ENCODE measurements around the gene BPGM. TPM values are rescaled to one million over a fixed set of nuclear protein-coding genes. Genes with fewer than 3 reads are reported as not detected.

Gene BPGM
- total and polyA plus RNA-seq, 7 donors: 9.0 to 22.8 (median 14.8) TPM

- H3K27me3 ChIP-seq: no peaks in the 10 kb centered on the region
- DNase-seq: no peak
- peaks cover 0 to 31% (median 20%) of the 10 kb centered on the region in 4 donors for H3K4me1 ChIP-seq
- no peak overlapping the region for H3K27ac ChIP-seq
- TF ChIP-seq POLR2AphosphoS5 (IDR thresholded peaks at IDR 0.05): no peak
- TF ChIP-seq POLR2A (IDR thresholded peaks at IDR 0.05): no peak
- no peak for TF ChIP-seq EP300 (IDR thresholded peaks at IDR 0.05)
- no peak for TF ChIP-seq CTCF (IDR thresholded peaks at IDR 0.05)
- WGBS, 2 donors: 93 to 97% methylated on average over 1 of the region's 1 CpG
- intact Hi-C loops (cut with DNase I): no loop called here
- H3K36me3 ChIP-seq: no peaks in the 10 kb centered on the region
- H3K9me3 ChIP-seq: no peaks in the 10 kb centered on the region
- H3K4me3 ChIP-seq: no peak overlapping the region
Observed at GRCh38 chr7:134698481-134698880, 51.8 kb downstream of the BPGM start.

GRCh38 chr7:134699021-134699818, 52.6 kb downstream of the BPGM start:
- no peak for DNase-seq
- intact Hi-C loops (cut with DNase I): no loop called here
- WGBS, 2 donors: 59 to 88% methylated on average over 8 of the region's 8 CpGs
- Histone ChIP-seq H3K4me1 (peaks cover 0 to 35% (median 26%) of the 10 kb centered on the region in 4 donors), H3K27ac (peak overlapping the region in 3 of 4 donors; percentile 30 to 65 (median 42)), H3K4me3 (no peak overlapping the region), H3K9me3 (no peaks in the 10 kb centered on the region), H3K27me3 (no peaks in the 10 kb centered on the region), H3K36me3 (no peaks in the 10 kb centered on the region)
- no peak for TF ChIP-seq POLR2AphosphoS5 (IDR thresholded peaks at IDR 0.05)
- no peak for TF ChIP-seq EP300 (IDR thresholded peaks at IDR 0.05)
- no peak for TF ChIP-seq CTCF (IDR thresholded peaks at IDR 0.05)
- no peak for TF ChIP-seq POLR2A (IDR thresholded peaks at IDR 0.05)

- H3K27me3 ChIP-seq: no peaks in the 10 kb centered on the region
- intact Hi-C loops (cut with DNase I): no loop called here
- DNase-seq: no peak
- H3K9me3 ChIP-seq: no peaks in the 10 kb centered on the region
- 83 to 84% methylated on average over 2 of the region's 2 CpGs for WGBS, 2 donors
- no peaks in the 10 kb centered on the region for H3K36me3 ChIP-seq
- no peak overlapping the region for H3K4me3 ChIP-seq
- peak overlapping the region in 3 of 4 donors; percentile 30 to 65 (median 42) for H3K27ac ChIP-seq
- TF ChIP-seq EP300 (IDR thresholded peaks at IDR 0.05): no peak
- TF ChIP-seq POLR2A (IDR thresholded peaks at IDR 0.05): no peak
- TF ChIP-seq POLR2AphosphoS5 (IDR thresholded peaks at IDR 0.05): no peak
- no peak for TF ChIP-seq CTCF (IDR thresholded peaks at IDR 0.05)
- H3K4me1 ChIP-seq: peaks cover 0 to 38% (median 28%) of the 10 kb centered on the region in 4 donors
Observed at GRCh38 chr7:134699899-134700298, 53.2 kb downstream of the BPGM start.

GRCh38 chr7:134701272-134701671, 54.6 kb downstream of the BPGM start:
- intact Hi-C loops (cut with DNase I): no loop called here
- Histone ChIP-seq H3K4me1 (peaks cover 0 to 33% (median 25%) of the 10 kb centered on the region in 4 donors), H3K27ac (peak overlapping the region in 1 of 4 donors; percentile 85), H3K9me3 (no peaks in the 10 kb centered on the region), H3K36me3 (no peaks in the 10 kb centered on the region), H3K4me3 (no peak overlapping the region), H3K27me3 (no peaks in the 10 kb centered on the region)
- DNase-seq: no peak
- WGBS, 2 donors: 66 to 89% methylated on average over 2 of the region's 2 CpGs
- TF ChIP-seq POLR2AphosphoS5 (IDR thresholded peaks at IDR 0.05) (no peak), POLR2A (IDR thresholded peaks at IDR 0.05) (no peak), CTCF (IDR thresholded peaks at IDR 0.05) (no peak), EP300 (IDR thresholded peaks at IDR 0.05) (no peak)
